Astrocyte (in vitro differentiated cells and primary cell): ENCODE results near the gene RPH3AL. TPM values are rescaled to one million over a fixed set of nuclear protein-coding genes. Genes with fewer than 3 reads are reported as not detected.

Source experiments
- DNase-seq: peaks from one replicate; pipeline ENCODE4 v3.0.0-alpha.2; 2010; ENCODE audit warnings: low read depth
- FAIRE-seq: peaks from 2 replicates; lab custom pipeline; 2011; peaks lifted over from hg19 to GRCh38; lab: Jason Lieb, UNC
- H2AFZ ChIP-seq: 2 replicates; pipeline ENCODE4 v1.6.0; 2012; ENCODE audit warnings: low read depth, low read length, inconsistent platforms
- H3K27ac ChIP-seq: 2 replicates; pipeline ENCODE4 v1.5.1; 2011; ENCODE audit warnings: low read depth, low read length, inconsistent platforms
- H3K27me3 ChIP-seq: 2 replicates; pipeline ENCODE4 v1.6.0; 2011; ENCODE audit warnings: low read length, inconsistent platforms; ENCODE audit not compliant: insufficient read depth
- H3K36me3 ChIP-seq: 2 replicates; pipeline ENCODE4 v1.5.1; 2011; ENCODE audit warnings: low read length, inconsistent platforms; ENCODE audit not compliant: insufficient read depth
- H3K4me1 ChIP-seq: 2 replicates; pipeline ENCODE4 v1.5.1; 2011; ENCODE audit warnings: low read length, inconsistent platforms; ENCODE audit not compliant: insufficient read depth
- H3K4me2 ChIP-seq: 2 replicates; pipeline ENCODE4 v1.6.0; 2012; ENCODE audit warnings: low read length, inconsistent platforms
- H3K4me3 ChIP-seq: 2 replicates; pipeline ENCODE4 v1.5.1; 2011; ENCODE audit warnings: low read depth, mild to moderate bottlenecking, low read length, inconsistent platforms; ENCODE audit not compliant: insufficient read depth
- H3K79me2 ChIP-seq: 2 replicates; pipeline ENCODE4 v1.6.0; 2012; ENCODE audit warnings: mild to moderate bottlenecking, low read length, inconsistent platforms; ENCODE audit not compliant: insufficient read depth
- H3K9ac ChIP-seq: 2 replicates; pipeline ENCODE4 v1.6.0; 2012; ENCODE audit warnings: mild to moderate bottlenecking, low read length, inconsistent platforms
- H3K9me3 ChIP-seq: 2 replicates; pipeline ENCODE4 v1.5.1; 2012; ENCODE audit warnings: low read depth, mild to moderate bottlenecking, low read length, inconsistent platforms; ENCODE audit not compliant: insufficient read depth
- H4K20me1 ChIP-seq: 2 replicates; pipeline ENCODE4 v1.6.0; 2012; ENCODE audit warnings: low read length, inconsistent platforms; ENCODE audit not compliant: insufficient read depth
- H3K27ac Mint-ChIP-seq: one replicate; pipeline ENCODE4 v1.8.0; 2021; ENCODE audit warnings: mild to moderate bottlenecking, mixed read lengths; ENCODE audit not compliant: unreplicated experiment
- H3K27me3 Mint-ChIP-seq: one replicate; pipeline ENCODE4 v1.8.0; 2021; ENCODE audit warnings: low read depth, mixed read lengths; ENCODE audit not compliant: unreplicated experiment
- H3K36me3 Mint-ChIP-seq: one replicate; pipeline ENCODE4 v1.8.0; 2021; ENCODE audit warnings: low read depth, mixed read lengths; ENCODE audit not compliant: unreplicated experiment
- H3K4me1 Mint-ChIP-seq: one replicate; pipeline ENCODE4 v1.8.0; 2021; ENCODE audit warnings: low read depth, mixed read lengths; ENCODE audit not compliant: unreplicated experiment
- H3K4me3 Mint-ChIP-seq: one replicate; pipeline ENCODE4 v1.8.0; 2021; ENCODE audit warnings: mild to moderate bottlenecking, moderate library complexity, mixed read lengths; ENCODE audit not compliant: unreplicated experiment
- H3K9me3 Mint-ChIP-seq: one replicate; pipeline ENCODE4 v1.8.0; 2021; ENCODE audit warnings: mild to moderate bottlenecking, mixed read lengths; ENCODE audit not compliant: unreplicated experiment
- EZH2 ChIP-seq: IDR thresholded peaks from 2 replicates; pipeline ENCODE4 v1.6.1; 2012; ENCODE audit warnings: mild to moderate bottlenecking, low read length, inconsistent platforms; ENCODE audit not compliant: insufficient read depth
- total RNA-seq: library from RNA; stranded (reverse); gene quantifications from 2 replicates; pipeline ENCODE4 v1.2.1, GENCODE V29; 2021
- TF ChIP-seq, protein P1 (sequence below): IDR thresholded peaks from 2 replicates; pipeline ENCODE4 v1.5.1; 2011; ENCODE audit warnings: low read depth, mild to moderate bottlenecking, inconsistent platforms, low read length, moderate library complexity; ENCODE audit not compliant: insufficient read depth

Gene RPH3AL
- total RNA-seq, 1 donor from 2014 or later = 3.7 TPM

DNA sequence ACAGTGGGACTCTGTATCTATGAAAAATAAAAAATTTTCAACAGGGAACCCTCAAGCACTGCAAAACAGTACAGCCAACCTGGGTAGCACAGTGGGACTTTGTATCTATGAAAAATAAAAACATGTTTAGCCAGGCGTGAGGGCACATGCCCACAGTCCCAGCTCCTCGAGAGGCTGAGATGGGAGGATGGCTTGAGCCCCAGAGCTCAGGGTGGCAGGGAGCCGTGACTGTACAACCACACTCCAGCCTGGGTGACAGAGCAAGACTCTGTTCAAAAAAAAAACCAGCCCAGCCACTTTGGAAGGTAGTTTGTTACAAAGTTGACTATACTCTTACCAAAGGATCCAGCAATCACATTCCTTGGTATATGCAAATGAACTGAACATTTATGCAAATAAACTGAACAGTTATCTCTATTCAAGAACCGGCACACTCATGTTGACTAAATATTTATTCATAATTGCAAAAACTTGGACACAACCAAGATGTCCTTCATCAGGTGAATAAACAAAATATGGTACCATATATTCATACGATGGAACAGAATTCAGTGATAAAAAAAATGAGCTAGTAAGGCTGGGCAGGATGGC is 5.2 kb downstream of the RPH3AL start:
- Mint-ChIP-seq H3K4me3 (no peak overlapping the region), H3K27me3 (no peaks in the 10 kb centered on the region), H3K9me3 (no peaks in the 10 kb centered on the region), H3K36me3 (no peaks in the 10 kb centered on the region), H3K27ac (no peak overlapping the region), H3K4me1 (peaks cover 9% of the 10 kb centered on the region)
- no peak for FAIRE-seq
- Histone ChIP-seq H3K27ac (no peak overlapping the region), H3K4me1 (peaks cover 4% of the 10 kb centered on the region), H3K4me2 (no peak overlapping the region), H3K9me3 (peaks cover 3% of the 10 kb centered on the region), H3K36me3 (no peaks in the 10 kb centered on the region), H3K79me2 (no peaks in the 10 kb centered on the region), H2AFZ (no peak overlapping the region), H3K9ac (no peak overlapping the region), H4K20me1 (no peaks in the 10 kb centered on the region), H3K4me3 (no peak overlapping the region), H3K27me3 (no peaks in the 10 kb centered on the region)
- TF ChIP-seq EZH2 = no peak
- TF ChIP-seq, protein P1, sequence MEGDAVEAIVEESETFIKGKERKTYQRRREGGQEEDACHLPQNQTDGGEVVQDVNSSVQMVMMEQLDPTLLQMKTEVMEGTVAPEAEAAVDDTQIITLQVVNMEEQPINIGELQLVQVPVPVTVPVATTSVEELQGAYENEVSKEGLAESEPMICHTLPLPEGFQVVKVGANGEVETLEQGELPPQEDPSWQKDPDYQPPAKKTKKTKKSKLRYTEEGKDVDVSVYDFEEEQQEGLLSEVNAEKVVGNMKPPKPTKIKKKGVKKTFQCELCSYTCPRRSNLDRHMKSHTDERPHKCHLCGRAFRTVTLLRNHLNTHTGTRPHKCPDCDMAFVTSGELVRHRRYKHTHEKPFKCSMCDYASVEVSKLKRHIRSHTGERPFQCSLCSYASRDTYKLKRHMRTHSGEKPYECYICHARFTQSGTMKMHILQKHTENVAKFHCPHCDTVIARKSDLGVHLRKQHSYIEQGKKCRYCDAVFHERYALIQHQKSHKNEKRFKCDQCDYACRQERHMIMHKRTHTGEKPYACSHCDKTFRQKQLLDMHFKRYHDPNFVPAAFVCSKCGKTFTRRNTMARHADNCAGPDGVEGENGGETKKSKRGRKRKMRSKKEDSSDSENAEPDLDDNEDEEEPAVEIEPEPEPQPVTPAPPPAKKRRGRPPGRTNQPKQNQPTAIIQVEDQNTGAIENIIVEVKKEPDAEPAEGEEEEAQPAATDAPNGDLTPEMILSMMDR = no peak
- no peak for DNase-seq

DNA sequence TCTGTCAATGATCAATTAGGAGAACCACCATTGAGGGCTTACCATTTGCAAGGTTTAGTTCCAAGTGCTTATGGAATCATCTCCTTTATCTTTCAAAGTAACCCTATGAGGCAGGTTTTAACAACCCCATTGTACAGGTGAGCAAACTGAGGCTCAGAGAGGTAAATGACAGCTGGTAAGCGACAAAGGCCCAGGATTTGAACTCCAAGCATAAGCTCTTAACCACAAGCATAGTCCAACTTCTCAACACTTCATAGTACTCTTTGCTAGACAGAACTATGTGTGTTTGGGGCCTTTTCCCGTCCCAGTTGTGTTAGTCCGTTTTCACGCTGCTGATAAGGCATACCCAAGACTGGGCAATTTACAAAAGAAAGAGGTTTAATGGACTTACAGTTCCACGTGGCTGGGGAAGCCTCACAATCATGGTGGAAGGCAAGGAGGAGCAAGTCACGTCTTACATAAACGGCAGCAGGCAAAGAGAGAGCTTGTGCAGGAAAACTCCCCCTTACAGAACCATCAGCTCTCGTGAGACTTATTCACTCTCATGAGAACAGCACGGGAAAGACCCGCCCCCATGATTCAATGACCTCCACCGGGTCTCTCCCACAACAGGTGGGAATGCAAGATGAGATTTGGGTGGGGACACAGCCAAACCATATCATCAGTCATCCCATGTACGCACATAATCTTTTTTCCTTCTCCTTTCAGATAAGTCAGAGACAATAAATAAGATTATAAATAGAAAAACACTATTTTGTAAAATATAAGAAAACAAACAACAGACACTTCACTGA is 6.4 kb downstream of the RPH3AL start:
- no peak for DNase-seq
- no peak overlapping the region for H3K4me2 ChIP-seq
- no peaks in the 10 kb centered on the region for H3K79me2 ChIP-seq
- Mint-ChIP-seq H3K27me3 (peaks cover 6% of the 10 kb centered on the region), H3K4me1 (peaks cover 6% of the 10 kb centered on the region), H3K27ac (no peak overlapping the region), H3K36me3 (no peaks in the 10 kb centered on the region), H3K4me3 (no peak overlapping the region), H3K9me3 (no peaks in the 10 kb centered on the region)
- no peaks in the 10 kb centered on the region for H4K20me1 ChIP-seq
- FAIRE-seq = no peak
- H2AFZ ChIP-seq = no peak overlapping the region
- no peak overlapping the region for H3K4me3 ChIP-seq
- H3K4me1 ChIP-seq = peaks cover 4% of the 10 kb centered on the region
- no peaks in the 10 kb centered on the region for H3K27me3 ChIP-seq
- H3K36me3 ChIP-seq = no peaks in the 10 kb centered on the region
- no peak overlapping the region for H3K27ac ChIP-seq
- H3K9ac ChIP-seq = no peak overlapping the region
- no peak for TF ChIP-seq EZH2
- TF ChIP-seq, protein P1 = no peak
- H3K9me3 ChIP-seq = peaks cover 3% of the 10 kb centered on the region

DNA sequence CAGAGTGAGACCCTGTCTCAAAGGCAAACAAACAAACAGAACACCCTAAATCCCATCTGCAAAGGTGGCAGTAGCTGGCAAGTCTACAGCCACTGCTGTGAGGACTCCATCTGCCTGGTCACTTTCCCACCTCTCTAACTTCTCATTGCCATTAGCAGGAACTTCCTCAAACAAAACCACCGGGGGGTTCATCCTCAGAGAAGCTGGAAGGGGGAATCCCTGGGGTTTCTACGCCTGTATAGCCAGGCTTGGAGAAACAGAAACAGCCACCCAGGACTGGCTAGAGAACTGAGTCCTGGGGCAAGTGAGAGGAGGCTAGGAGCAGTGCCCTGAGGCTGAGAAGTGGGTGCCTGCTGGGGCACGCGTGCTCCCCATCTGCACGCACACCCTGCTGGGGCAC is 7.3 kb downstream of the RPH3AL start:
- TF ChIP-seq, protein P1 = no peak
- no peak for TF ChIP-seq EZH2
- Mint-ChIP-seq H3K9me3 (no peaks in the 10 kb centered on the region), H3K27me3 (peaks cover 8% of the 10 kb centered on the region), H3K4me3 (no peak overlapping the region), H3K36me3 (no peaks in the 10 kb centered on the region), H3K27ac (no peak overlapping the region), H3K4me1 (no peaks in the 10 kb centered on the region)
- Histone ChIP-seq H3K79me2 (no peaks in the 10 kb centered on the region), H3K4me2 (no peak overlapping the region), H3K27ac (no peak overlapping the region), H3K4me1 (peaks cover 4% of the 10 kb centered on the region), H3K27me3 (no peaks in the 10 kb centered on the region), H4K20me1 (no peaks in the 10 kb centered on the region), H2AFZ (no peak overlapping the region), H3K9me3 (peaks cover 3% of the 10 kb centered on the region), H3K36me3 (no peaks in the 10 kb centered on the region), H3K9ac (no peak overlapping the region), H3K4me3 (no peak overlapping the region)
- DNase-seq (no peak), FAIRE-seq (no peak)
